ENCODE measurements around the gene USP47.

Gene USP47

GRCh38 chr11:11969380-11970215, 127.8 kb downstream of the USP47 start:
- no peak for DNase-seq

GRCh38 chr11:11970556-11970955, 128.8 kb downstream of the USP47 start:
- no peak for DNase-seq

- DNase-seq = no peak
Observed at GRCh38 chr11:11971906-11972547, 130.3 kb downstream of the USP47 start.

GRCh38 chr11:11972730-11973341, 131.1 kb downstream of the USP47 start:
- DNase-seq = no peak

GRCh38 chr11:11973361-11973800, 131.6 kb downstream of the USP47 start:
- DNase-seq = no peak

- DNase-seq = no peak
Observed at GRCh38 chr11:11973866-11974265, 132.1 kb downstream of the USP47 start.

GRCh38 chr11:11975201-11976092, 133.7 kb downstream of the USP47 start:
- peak in 1 of 2 experiments; percentile 53 for DNase-seq

- DNase-seq = no peak
Observed at GRCh38 chr11:11976481-11977127, 134.8 kb downstream of the USP47 start.

GRCh38 chr11:11977206-11977938, 135.6 kb downstream of the USP47 start:
- peak; percentile 79 to 95 for DNase-seq

GRCh38 chr11:11978098-11978637, 136.4 kb downstream of the USP47 start:
- no peak for DNase-seq

GRCh38 chr11:11978792-11979487, 137.2 kb downstream of the USP47 start:
- DNase-seq = peak in 1 of 2 experiments; percentile 44

- peak in 1 of 2 experiments; percentile 20 for DNase-seq
Observed at GRCh38 chr11:11979488-11980117, 137.8 kb downstream of the USP47 start.

GRCh38 chr11:11980200-11980599, 138.4 kb downstream of the USP47 start:
- no peak for DNase-seq

- DNase-seq = no peak
Observed at GRCh38 chr11:11980841-11981308, 139.1 kb downstream of the USP47 start.

- DNase-seq = no peak
Observed at GRCh38 chr11:11981364-11981763, 139.6 kb downstream of the USP47 start.

- DNase-seq = no peak
Observed at GRCh38 chr11:11981840-11982239, 140.1 kb downstream of the USP47 start.

- no peak for DNase-seq
Observed at GRCh38 chr11:11982461-11982860, 140.7 kb downstream of the USP47 start.

GRCh38 chr11:11982975-11983374, 141.2 kb downstream of the USP47 start:
- no peak for DNase-seq

GRCh38 chr11:11983427-11983826, 141.7 kb downstream of the USP47 start:
- no peak for DNase-seq

GRCh38 chr11:11984563-11984962, 142.8 kb downstream of the USP47 start:
- DNase-seq = no peak

All from SW 1271 (cell line).